ENCODE measurements around the gene TAOK1.
A peak's percentile ranks its signal among the peaks of the same experiment; 100 is the strongest.

Gene TAOK1

DNA sequence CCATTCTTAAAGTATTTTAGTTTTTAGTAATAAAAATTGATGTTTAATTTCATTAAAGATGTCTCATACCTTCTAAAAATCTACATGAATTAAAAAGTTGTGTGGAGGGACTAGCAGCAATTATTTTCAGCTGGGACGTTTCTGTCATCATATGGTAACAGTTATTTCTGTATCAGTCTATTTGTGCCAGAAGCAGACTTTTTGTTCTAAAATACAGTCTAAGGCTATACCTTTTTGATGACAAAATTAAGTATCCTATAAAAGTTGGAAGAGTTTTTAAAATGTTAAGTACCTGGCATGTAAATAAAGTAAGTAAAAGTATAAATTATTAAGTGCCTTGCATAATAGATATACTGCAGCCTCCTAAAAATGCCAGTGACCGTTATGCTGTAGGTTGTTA is 5.9 kb downstream of the TAOK1 start:
- Histone ChIP-seq H3K36me3 (ENCODE audit: control insufficient read depth, low read length) (peaks cover 50% of the 10 kb centered on the region), H3F3A (ENCODE audit: control insufficient read depth, insufficient read depth) (no peaks in the 10 kb centered on the region), H3K27me3 (ENCODE audit: control insufficient read depth, low read length) (no peaks in the 10 kb centered on the region), H4K20me1 (ENCODE audit: control insufficient read depth, insufficient read depth, low read depth, low read length) (no peaks in the 10 kb centered on the region), H3K79me2 (ENCODE audit: control insufficient read depth, low read length) (peaks cover 98% of the 10 kb centered on the region), H3K27ac (ENCODE audit: low read depth, low read length) (no peak overlapping the region), H3K4me3 (ENCODE audit: low read length) (no peak overlapping the region), H3K4me2 (ENCODE audit: low read length) (no peak overlapping the region), H3K9me2 (replicated peaks; ENCODE audit: control insufficient read depth, low read length) (no peaks in the 10 kb centered on the region), H3K4me1 (ENCODE audit: control insufficient read depth, low read length) (peaks cover 32% of the 10 kb centered on the region), H3K9me3 (ENCODE audit: control insufficient read depth, insufficient read depth, low read length) (no peaks in the 10 kb centered on the region)
- TF ChIP-seq EZH2phosphoT487 (IDR thresholded peaks at IDR 0.05; ENCODE audit: borderline replicate concordance, low read length), result no peak
- TF ChIP-seq, protein P1, sequence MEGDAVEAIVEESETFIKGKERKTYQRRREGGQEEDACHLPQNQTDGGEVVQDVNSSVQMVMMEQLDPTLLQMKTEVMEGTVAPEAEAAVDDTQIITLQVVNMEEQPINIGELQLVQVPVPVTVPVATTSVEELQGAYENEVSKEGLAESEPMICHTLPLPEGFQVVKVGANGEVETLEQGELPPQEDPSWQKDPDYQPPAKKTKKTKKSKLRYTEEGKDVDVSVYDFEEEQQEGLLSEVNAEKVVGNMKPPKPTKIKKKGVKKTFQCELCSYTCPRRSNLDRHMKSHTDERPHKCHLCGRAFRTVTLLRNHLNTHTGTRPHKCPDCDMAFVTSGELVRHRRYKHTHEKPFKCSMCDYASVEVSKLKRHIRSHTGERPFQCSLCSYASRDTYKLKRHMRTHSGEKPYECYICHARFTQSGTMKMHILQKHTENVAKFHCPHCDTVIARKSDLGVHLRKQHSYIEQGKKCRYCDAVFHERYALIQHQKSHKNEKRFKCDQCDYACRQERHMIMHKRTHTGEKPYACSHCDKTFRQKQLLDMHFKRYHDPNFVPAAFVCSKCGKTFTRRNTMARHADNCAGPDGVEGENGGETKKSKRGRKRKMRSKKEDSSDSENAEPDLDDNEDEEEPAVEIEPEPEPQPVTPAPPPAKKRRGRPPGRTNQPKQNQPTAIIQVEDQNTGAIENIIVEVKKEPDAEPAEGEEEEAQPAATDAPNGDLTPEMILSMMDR (IDR thresholded peaks at IDR 0.05; ENCODE audit: low read depth, low read length, poor library complexity, severe bottlenecking), result no peak

DNA sequence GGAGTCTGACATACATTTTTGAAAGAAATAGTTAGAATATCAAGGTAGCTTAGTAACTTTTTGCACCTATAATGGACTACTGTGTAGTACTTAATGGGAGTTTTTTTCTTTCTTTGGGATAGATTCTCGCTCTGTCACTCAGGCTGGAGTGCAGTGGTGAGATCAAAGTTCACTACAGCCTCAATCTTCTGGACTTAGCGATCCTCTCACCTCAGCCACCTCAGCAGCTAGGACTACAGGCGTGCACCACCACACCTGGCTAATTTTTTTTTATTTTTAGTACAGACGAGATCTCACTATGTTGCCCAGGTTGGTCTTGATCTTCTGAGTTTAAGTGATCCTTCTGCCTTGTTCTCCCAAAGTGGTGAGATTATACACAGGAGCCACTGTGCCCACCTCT is 9.5 kb downstream of the TAOK1 start:
- H3K9me2 ChIP-seq (replicated peaks; ENCODE audit: control insufficient read depth, low read length), result no peaks in the 10 kb centered on the region
- no peaks in the 10 kb centered on the region for H4K20me1 ChIP-seq (ENCODE audit: control insufficient read depth, insufficient read depth, low read depth, low read length)
- TF ChIP-seq, protein P1 (IDR thresholded peaks at IDR 0.05; ENCODE audit: low read depth, low read length, poor library complexity, severe bottlenecking), result no peak
- no peak for TF ChIP-seq EZH2phosphoT487 (IDR thresholded peaks at IDR 0.05; ENCODE audit: borderline replicate concordance, low read length)
- H3K4me1 ChIP-seq (ENCODE audit: control insufficient read depth, low read length), result peaks cover 13% of the 10 kb centered on the region
- no peak overlapping the region for H3K4me2 ChIP-seq (ENCODE audit: low read length)
- no peaks in the 10 kb centered on the region for H3F3A ChIP-seq (ENCODE audit: control insufficient read depth, insufficient read depth)
- no peak overlapping the region for H3K27ac ChIP-seq (ENCODE audit: low read depth, low read length)
- no peaks in the 10 kb centered on the region for H3K27me3 ChIP-seq (ENCODE audit: control insufficient read depth, low read length)
- H3K36me3 ChIP-seq (ENCODE audit: control insufficient read depth, low read length), result peaks cover 61% of the 10 kb centered on the region
- H3K79me2 ChIP-seq (ENCODE audit: control insufficient read depth, low read length), result peaks cover 98% of the 10 kb centered on the region
- no peak overlapping the region for H3K4me3 ChIP-seq (ENCODE audit: low read length)
- H3K9me3 ChIP-seq (ENCODE audit: control insufficient read depth, insufficient read depth, low read length), result no peaks in the 10 kb centered on the region

DNA sequence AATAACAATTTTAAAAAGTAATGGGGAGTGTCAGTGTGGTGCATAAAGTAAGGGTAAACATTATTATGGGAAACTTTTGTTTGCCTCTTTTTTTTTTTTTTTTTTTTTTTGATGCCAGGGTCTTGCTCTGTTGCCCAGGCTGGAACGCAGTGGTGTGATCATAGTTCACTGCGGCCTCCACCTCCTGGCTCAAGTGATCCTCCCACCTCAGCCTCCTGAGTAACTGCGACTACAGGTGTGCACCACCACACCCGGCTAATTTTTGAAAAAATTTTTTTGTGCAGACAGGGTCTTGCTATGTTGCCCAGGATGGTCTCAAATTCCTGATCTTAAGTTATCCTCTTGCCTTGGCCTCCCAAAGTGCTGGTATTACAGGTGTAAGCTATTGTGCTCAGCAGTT is 10.7 kb downstream of the TAOK1 start:
- Histone ChIP-seq H4K20me1 (ENCODE audit: control insufficient read depth, insufficient read depth, low read depth, low read length) (peaks cover under 1% of the 10 kb centered on the region; the same call in 1 of the 2 replicates), H3K27me3 (ENCODE audit: control insufficient read depth, low read length) (no peaks in the 10 kb centered on the region), H3K9me2 (replicated peaks; ENCODE audit: control insufficient read depth, low read length) (no peaks in the 10 kb centered on the region), H3K4me2 (ENCODE audit: low read length) (0 out of 2 replicates have a peak overlapping the region, but pooled peaks have one; percentile 21), H3K36me3 (ENCODE audit: control insufficient read depth, low read length) (peaks cover 62% of the 10 kb centered on the region), H3K9me3 (ENCODE audit: control insufficient read depth, insufficient read depth, low read length) (no peaks in the 10 kb centered on the region), H3F3A (ENCODE audit: control insufficient read depth, insufficient read depth) (peaks cover under 1% of the 10 kb centered on the region; the same call in 1 of the 2 replicates), H3K79me2 (ENCODE audit: control insufficient read depth, low read length) (peaks cover 98% of the 10 kb centered on the region), H3K4me1 (ENCODE audit: control insufficient read depth, low read length) (peaks cover 13% of the 10 kb centered on the region), H3K27ac (ENCODE audit: low read depth, low read length) (no peak overlapping the region), H3K4me3 (ENCODE audit: low read length) (no peak overlapping the region)
- TF ChIP-seq EZH2phosphoT487 (IDR thresholded peaks at IDR 0.05; ENCODE audit: borderline replicate concordance, low read length), result no peak
- TF ChIP-seq, protein P1 (IDR thresholded peaks at IDR 0.05; ENCODE audit: low read depth, low read length, poor library complexity, severe bottlenecking), result no peak
